SK-N-SH (cell line): ENCODE results near the gene PRKN. TPM values are rescaled to one million over a fixed set of nuclear protein-coding genes. Genes with fewer than 3 reads are reported as not detected.

Experiments
- CTCF ChIA-PET: fragments of 300-600, 350-600 bp; formaldehyde crosslinking; extraction: SDS; loops from one replicate; lab custom pipeline; 2021; lab: Yijun Ruan, JAX
- POLR2A ChIA-PET: fragments of 350-600 bp; sonication (Branson Sonifier 250); formaldehyde crosslinking; extraction: SDS; loops from one replicate; lab custom pipeline; 2020; ENCODE audit warnings: antibody characterized with exemption, inconsistent platforms; lab: Yijun Ruan, JAX
- DNase-seq: peaks from one replicate; pipeline ENCODE4 v3.0.0; 2012
- H2AFZ ChIP-seq: fragments of 200-600 bp; sonication (generic); 2 replicates; pipeline ENCODE4 v1.8.1; 2016; ENCODE audit warnings: antibody characterized with exemption, mild to moderate bottlenecking, low read depth
- H3F3A ChIP-seq: fragments of 200-600 bp; sonication (generic); replicated peaks from 2 replicates; pipeline ENCODE3; 2016; ENCODE audit warnings: antibody characterized with exemption, mild to moderate bottlenecking; ENCODE audit not compliant: insufficient read depth
- H3K27ac ChIP-seq, 2 experiments: fragments of 200-500 bp in 1 of 2; fragments of 200-600 bp in 1 of 2; sonication (Bioruptor generic) in 1 of 2; sonication (generic), shearing (Covaris generic) in 1 of 2; 2 replicates each; pipeline versions ENCODE4 v1.5.1 to v1.6.1; 2014 to 2016; ENCODE audit warnings: low read depth in 2 of 2, inconsistent platforms in 1 of 2, low read length in 1 of 2, mild to moderate bottlenecking in 1 of 2, mixed read lengths in 1 of 2
- H3K27me3 ChIP-seq: fragments of 200-600 bp; sonication (generic), shearing (Covaris generic); 2 replicates; pipeline ENCODE4 v1.6.1; 2016; ENCODE audit warnings: mixed run types; ENCODE audit not compliant: insufficient read depth
- H3K36me3 ChIP-seq, 2 experiments: fragments of 200-500 bp in 1 of 2; fragments of 200-600 bp in 1 of 2; sonication (Bioruptor generic) in 1 of 2; sonication (generic) in 1 of 2; replicated peaks in 1 of 2; 2 replicates each; pipeline versions ENCODE3 to v1.5.1; 2014 to 2016; ENCODE audit warnings: low read length in 1 of 2, mild to moderate bottlenecking in 1 of 2; ENCODE audit not compliant: insufficient read depth in 2 of 2, control insufficient read depth in 1 of 2
- H3K4me1 ChIP-seq, 2 experiments: fragments of 200-500 bp in 1 of 2; fragments of 200-600 bp in 1 of 2; sonication (Bioruptor generic) in 1 of 2; sonication (generic), shearing (Covaris generic) in 1 of 2; 2 replicates each; pipeline versions ENCODE4 v1.5.1 to v1.6.1; 2014 to 2016; ENCODE audit warnings: low read depth in 1 of 2, low read length in 1 of 2, mixed run types in 1 of 2; ENCODE audit not compliant: insufficient read depth in 2 of 2, control insufficient read depth in 1 of 2
- H3K4me2 ChIP-seq: fragments of 200-600 bp; sonication (generic), shearing (Covaris generic); 2 replicates; pipeline ENCODE4 v1.6.1; 2017; ENCODE audit warnings: mixed run types
- H3K4me3 ChIP-seq, 2 experiments: fragments of 200-500 bp in 1 of 2; fragments of 200-600 bp in 1 of 2; sonication (Bioruptor generic) in 1 of 2; sonication (generic), shearing (Covaris generic) in 1 of 2; 2 replicates each; pipeline versions ENCODE4 v1.5.1 to v1.8.1; 2014 to 2016; ENCODE audit warnings: low read depth in 2 of 2, inconsistent platforms in 1 of 2, low read length in 1 of 2, mild to moderate bottlenecking in 1 of 2, mixed read lengths in 1 of 2, moderate library complexity in 1 of 2
- H3K79me2 ChIP-seq: fragments of 200-600 bp; sonication (generic); 2 replicates; pipeline ENCODE4 v1.8.1; 2017; ENCODE audit warnings: mild to moderate bottlenecking; ENCODE audit not compliant: insufficient read depth
- H3K9ac ChIP-seq: fragments of 200-600 bp; sonication (generic); 2 replicates; pipeline ENCODE4 v1.6.1; 2017; ENCODE audit warnings: mixed run types
- H3K9me2 ChIP-seq: fragments of 200-600 bp; sonication (generic); 2 replicates; pipeline ENCODE4 v1.6.1; 2017; ENCODE audit warnings: mixed run types
- H3K9me3 ChIP-seq: fragments of 200-600 bp; sonication (generic); 2 replicates; pipeline ENCODE4 v1.6.1; 2017; ENCODE audit warnings: mixed run types, mild to moderate bottlenecking, moderate library complexity
- H4K20me1 ChIP-seq: fragments of 200-600 bp; sonication (generic); 2 replicates; pipeline ENCODE4 v1.6.1; 2017; ENCODE audit warnings: mild to moderate bottlenecking, mixed run types; ENCODE audit not compliant: insufficient read depth
- ELF1 ChIP-seq: IDR thresholded peaks from 2 replicates; pipeline ENCODE4 v1.4.0; 2012
- EP300 ChIP-seq, 2 experiments: IDR thresholded peaks; 2 replicates each; pipeline versions ENCODE4 v1.4.0 to v1.6.1; 2012; ENCODE audit warnings: borderline replicate concordance in 1 of 2, low read depth in 1 of 2, low read length in 1 of 2
- FOSL2 ChIP-seq: IDR thresholded peaks from 2 replicates; pipeline ENCODE4 v1.4.0; 2012; ENCODE audit warnings: low read depth, mild to moderate bottlenecking, moderate library complexity, borderline replicate concordance
- NFIC ChIP-seq: IDR thresholded peaks from 2 replicates; pipeline ENCODE4 v1.4.0; 2012; ENCODE audit warnings: borderline replicate concordance
- NRF1 ChIP-seq: IDR thresholded peaks from 2 replicates; pipeline ENCODE4 v1.6.1; 2012; ENCODE audit warnings: low read depth, mild to moderate bottlenecking, low read length
- RAD21 ChIP-seq: IDR thresholded peaks from 2 replicates; pipeline ENCODE4 v1.6.1; 2012; ENCODE audit warnings: mild to moderate bottlenecking, low read length
- RCOR1 ChIP-seq: fragments of 150-350 bp; IDR thresholded peaks from 2 replicates; pipeline ENCODE4 v1.6.1; 2017; ENCODE audit warnings: antibody characterized with exemption, low read length
- REST ChIP-seq: IDR thresholded peaks from 2 replicates; pipeline ENCODE4 v1.6.1; 2012; ENCODE audit warnings: mild to moderate bottlenecking, low read depth, low read length, moderate library complexity
- RXRA ChIP-seq: IDR thresholded peaks from 2 replicates; pipeline ENCODE4 v1.4.0; 2012; ENCODE audit warnings: low read depth, mild to moderate bottlenecking, borderline replicate concordance
- TAF1 ChIP-seq: IDR thresholded peaks from 2 replicates; pipeline ENCODE4 v1.6.1; 2012; ENCODE audit warnings: low read depth, mild to moderate bottlenecking, low read length, moderate library complexity, borderline replicate concordance
- TEAD4 ChIP-seq: IDR thresholded peaks from 2 replicates; pipeline ENCODE4 v1.4.0; 2012; ENCODE audit warnings: mild to moderate bottlenecking, borderline replicate concordance; ENCODE audit not compliant: insufficient read depth
- YY1 ChIP-seq: IDR thresholded peaks from 2 replicates; pipeline ENCODE4 v1.4.0; 2012; ENCODE audit warnings: low read depth, mild to moderate bottlenecking
- ZBTB33 ChIP-seq: IDR thresholded peaks from 2 replicates; pipeline ENCODE4 v1.4.0; 2012; ENCODE audit warnings: low read depth, borderline replicate concordance
- WGBS: methylation state at CpG from one replicate; pipeline ENCODE4 v1.1.6; 2017; ENCODE audit warnings: low lambda C conversion rate; 5-methylcytosine and 5-hydroxymethylcytosine counted together
- polyA plus RNA-seq, 3 experiments: library from polyadenylated mRNA; depleted of rRNA; stranded (reverse); fragments of >200 nt; gene quantifications; 2 replicates each; pipeline ENCODE4 v1.2.3, GENCODE V29; 2012
- TF ChIP-seq, protein P1 (sequence below): IDR thresholded peaks from 2 replicates; pipeline ENCODE4 v1.4.0; 2012; ENCODE audit warnings: low read depth

PRKN gene
- polyA plus RNA-seq, 1 of the 3 experiments (the other 2 are of a cell fraction), result 0.76 TPM

DNA sequence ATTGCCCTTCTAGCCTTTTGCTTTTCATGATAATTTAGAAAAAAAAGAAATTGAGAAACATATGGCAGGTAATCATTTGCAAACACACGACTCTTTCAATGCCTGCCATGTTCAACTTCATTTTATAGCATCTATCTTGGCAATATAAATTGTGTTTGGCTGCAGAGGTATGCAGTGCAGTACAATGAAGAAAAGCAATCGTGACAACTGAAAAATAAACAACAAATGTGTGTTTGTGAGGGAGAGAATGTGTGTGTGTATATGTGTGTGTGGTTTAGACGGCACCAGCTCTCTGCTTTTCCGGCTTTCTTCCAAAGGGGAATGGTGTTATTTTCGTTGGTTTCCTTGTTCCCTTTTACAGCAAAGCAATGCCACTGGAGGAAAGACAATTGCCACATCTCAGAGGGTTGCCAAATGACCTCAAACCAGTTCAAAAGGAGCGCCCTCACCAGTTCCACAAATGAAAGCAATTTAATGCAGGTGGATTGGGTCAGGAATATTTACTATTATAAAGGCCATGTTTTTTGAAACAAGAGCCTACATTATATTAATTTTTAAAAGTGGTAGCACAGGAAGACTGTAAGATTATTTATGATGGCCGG is 587.2 kb downstream of the PRKN start:
- Histone ChIP-seq H3K4me3 (no peak overlapping the region), H3K9me3 (no peaks in the 10 kb centered on the region), H2AFZ (no peak overlapping the region), H3K9ac (no peak overlapping the region), H3F3A (no peaks in the 10 kb centered on the region), H4K20me1 (no peaks in the 10 kb centered on the region), H3K4me1 (no peaks in the 10 kb centered on the region), H3K4me2 (no peak overlapping the region), H3K79me2 (no peaks in the 10 kb centered on the region), H3K36me3 (no peaks in the 10 kb centered on the region), H3K9me2 (no peaks in the 10 kb centered on the region), H3K27me3 (no peaks in the 10 kb centered on the region), H3K27ac (no peak overlapping the region)
- CTCF ChIA-PET, result no interaction called here
- no peak for DNase-seq
- no peak for TF ChIP-seq RCOR1
- TF ChIP-seq REST, result no peak
- TF ChIP-seq TEAD4, result no peak
- TF ChIP-seq ZBTB33, result no peak
- no peak for TF ChIP-seq ELF1
- TF ChIP-seq RAD21, result no peak
- TF ChIP-seq FOSL2, result no peak
- TF ChIP-seq EP300 (IDR thresholded peaks at IDR 0.05; ENCODE audit: borderline replicate concordance in 1 of 2, low read depth in 1 of 2, low read length in 1 of 2), result no peak
- TF ChIP-seq YY1, result no peak
- TF ChIP-seq, protein P1, sequence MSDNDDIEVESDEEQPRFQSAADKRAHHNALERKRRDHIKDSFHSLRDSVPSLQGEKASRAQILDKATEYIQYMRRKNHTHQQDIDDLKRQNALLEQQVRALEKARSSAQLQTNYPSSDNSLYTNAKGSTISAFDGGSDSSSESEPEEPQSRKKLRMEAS, result no peak
- TF ChIP-seq NFIC, result no peak
- no peak for TF ChIP-seq RXRA
- TF ChIP-seq TAF1, result no peak
- TF ChIP-seq NRF1, result no peak
- POLR2A ChIA-PET, result no interaction called here
- 44% methylated on average over 7 of the region's 7 CpGs for WGBS
